HUDEP-2 (cell line): ENCODE results near the gene NKD1.

Experiments
- DNase-seq, 76 experiments: peaks; one replicate each; lab custom pipeline; 2025; ENCODE audit not compliant: unreplicated experiment in 76 of 76; lab: John Stamatoyannopoulos, UW

Gene NKD1

DNA sequence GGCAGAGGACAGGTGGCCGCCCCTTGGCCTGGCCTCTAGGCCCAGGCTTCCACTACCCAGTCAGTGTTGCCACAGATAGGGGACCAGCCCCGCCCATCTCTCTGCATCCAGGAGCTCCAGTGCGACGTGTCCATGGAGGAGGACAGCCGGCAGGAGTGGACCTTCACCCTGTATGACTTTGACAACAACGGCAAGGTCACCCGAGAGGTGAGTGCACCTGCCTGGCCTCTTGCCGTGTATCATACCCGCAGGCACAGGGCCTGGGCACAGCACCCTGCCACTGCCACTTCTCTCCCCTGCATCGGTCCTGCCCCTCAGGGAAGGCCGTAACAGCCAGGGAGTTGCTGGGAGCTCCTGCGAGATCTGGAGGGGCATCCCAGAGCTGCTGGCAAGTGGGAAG is 77.2 kb downstream of the NKD1 start:
- DNase-seq, result no peak

GRCh38 chr16:50626868-50627267 is 78.7 kb downstream of the NKD1 start:
- DNase-seq, result no peak

- no peak for DNase-seq
These were observed 79.2 kb downstream of the NKD1 start for GRCh38 chr16:50627419-50627818.

GRCh38 chr16:50628156-50628802 is 80.1 kb downstream of the NKD1 start:
- DNase-seq, result no peak

DNA sequence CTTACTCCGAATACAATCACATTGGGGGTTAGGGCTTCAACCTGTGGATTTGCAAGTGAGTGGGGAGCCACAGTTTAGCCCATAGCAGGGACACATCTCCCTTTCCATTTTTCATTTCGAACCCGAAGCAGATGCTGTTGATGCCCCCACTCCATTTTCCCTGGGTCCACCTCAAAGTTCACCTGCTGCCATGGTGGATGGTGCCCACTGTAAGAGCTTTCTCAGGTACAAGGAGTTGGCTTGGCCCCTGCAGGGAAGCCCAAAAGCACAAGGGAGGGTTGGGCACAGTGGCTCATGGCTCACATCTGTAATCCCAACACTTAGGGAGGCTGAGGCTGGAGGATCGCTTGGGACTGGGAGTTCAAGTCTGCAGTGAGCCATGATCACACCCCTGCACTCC is 81.1 kb downstream of the NKD1 start:
- no peak for DNase-seq

DNA sequence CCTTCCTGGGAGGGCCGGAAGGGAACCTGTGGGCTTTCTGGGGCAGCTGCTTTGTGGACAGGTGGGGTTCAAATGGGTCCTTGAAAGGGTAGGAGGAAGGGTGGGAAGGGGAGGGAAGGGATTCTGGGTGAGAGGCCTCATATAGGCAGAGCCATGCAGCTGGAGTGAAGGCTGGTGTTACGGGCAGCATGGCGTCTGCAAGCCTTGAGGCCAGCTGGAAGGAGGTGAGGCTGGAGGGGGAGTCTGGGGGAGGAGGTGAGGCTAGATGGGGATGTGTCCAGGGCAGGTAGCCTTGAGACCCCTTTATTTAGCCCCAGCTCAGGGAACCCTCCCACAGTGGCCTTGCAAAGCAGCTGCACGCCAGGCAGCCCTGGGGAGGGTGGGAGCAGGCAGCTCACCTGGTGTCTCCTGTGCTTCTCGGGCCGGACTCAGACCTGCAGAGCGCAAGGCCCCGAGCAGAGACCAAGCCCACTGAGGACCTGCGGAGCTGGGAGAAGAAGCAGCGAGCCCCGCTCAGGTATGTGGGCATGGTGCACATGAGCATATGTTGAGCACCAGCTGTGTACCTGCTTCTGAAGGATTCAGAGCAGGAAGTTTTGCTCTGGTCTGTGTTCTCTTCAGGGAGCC is 82.3 kb downstream of the NKD1 start:
- DNase-seq, result no peak

DNA sequence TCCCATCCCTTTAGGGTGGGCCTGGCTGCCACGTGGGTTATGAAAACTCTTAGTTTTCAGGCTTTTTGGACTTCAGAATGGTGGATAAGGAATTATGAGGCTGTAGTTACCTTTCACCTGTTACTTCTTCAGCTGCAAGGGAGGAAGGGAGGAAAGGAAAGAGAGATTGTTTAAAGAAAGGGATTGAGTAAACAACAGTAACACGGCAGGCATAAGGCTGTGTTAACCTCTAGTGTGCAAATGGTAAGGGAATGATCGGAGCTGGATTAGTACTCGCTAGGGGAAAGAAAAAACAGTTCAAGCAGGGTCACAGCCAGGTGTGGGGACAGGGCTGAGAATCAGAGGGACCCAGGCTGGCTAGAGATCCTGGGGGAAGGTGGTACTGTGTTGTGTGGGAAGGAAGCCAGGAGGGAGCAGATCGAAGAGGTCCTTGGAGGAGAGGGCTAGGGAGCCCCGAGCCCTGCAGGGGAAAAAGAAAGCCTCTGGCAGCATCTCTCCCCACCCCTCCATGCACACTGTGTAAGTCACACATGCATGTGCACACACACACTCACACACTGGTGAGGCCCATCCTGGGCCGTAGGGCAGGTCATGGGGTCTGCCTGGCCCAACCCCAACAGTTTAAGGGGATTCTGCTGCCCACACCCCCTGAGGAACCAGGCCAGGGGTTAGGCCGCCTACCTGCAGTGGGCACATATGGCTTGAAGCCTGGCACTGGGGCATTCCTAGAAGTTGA is 83.2 kb downstream of the NKD1 start:
- DNase-seq, result no peak

DNA sequence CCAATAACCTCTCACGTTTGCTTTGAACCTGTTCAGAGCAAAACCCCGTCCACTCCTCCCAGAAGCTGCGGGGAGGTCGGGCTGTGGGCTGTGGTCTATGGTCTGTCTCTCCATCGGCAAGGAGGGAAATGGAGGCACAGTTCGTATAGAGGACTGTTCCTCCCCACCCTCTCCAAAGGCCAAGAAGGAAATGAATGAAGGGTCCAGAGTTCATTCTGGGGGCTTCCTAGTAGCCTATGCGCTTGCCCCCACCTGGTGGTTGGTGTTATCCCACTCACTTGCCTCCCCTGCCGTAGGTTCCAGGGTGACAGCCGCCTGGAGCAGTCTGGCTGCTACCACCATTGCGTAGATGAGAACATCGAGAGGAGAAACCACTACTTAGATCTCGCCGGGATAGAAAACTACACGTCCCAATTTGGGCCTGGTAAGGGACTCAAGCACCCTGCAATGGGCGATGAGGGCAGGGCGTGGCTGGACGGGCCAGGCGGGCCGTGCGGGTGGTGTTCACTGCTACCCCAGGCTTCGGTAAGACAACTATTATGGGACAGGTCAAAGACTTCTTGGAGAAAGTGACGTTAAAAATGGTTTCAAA is 83.9 kb downstream of the NKD1 start:
- DNase-seq, result no peak

DNA sequence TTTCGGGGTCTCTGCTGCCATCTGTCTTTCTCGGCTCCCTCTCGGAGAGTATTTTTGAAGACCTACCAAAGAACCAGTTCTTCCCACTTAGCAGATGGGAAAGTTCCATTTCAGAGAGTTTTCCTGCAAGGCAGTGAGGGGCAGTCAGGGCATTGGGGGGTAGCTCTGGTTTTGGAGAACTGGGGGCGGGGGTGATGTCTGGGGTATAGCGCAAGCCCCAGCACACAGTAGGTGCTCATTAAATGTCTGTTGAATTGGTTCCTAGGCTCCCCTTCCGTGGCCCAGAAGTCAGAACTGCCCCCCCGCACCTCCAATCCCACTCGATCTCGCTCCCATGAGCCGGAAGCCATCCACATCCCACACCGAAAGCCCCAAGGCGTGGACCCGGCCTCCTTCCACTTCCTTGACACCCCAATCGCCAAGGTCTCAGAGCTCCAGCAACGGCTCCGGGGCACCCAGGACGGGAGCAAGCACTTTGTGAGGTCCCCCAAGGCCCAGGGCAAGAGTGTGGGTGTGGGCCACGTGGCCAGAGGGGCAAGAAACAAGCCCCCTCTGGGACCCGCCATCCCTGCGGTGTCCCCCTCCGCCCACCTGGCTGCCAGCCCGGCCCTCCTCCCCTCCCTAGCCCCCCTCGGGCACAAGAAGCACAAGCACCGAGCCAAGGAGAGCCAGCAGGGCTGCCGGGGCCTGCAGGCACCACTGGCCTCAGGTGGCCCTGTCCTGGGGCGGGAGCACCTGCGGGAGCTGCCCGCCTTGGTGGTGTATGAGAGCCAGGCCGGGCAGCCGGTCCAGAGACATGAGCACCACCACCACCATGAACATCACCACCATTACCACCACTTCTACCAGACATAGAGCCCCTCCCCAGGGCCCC is 85.0 kb downstream of the NKD1 start:
- DNase-seq, result no peak

DNA sequence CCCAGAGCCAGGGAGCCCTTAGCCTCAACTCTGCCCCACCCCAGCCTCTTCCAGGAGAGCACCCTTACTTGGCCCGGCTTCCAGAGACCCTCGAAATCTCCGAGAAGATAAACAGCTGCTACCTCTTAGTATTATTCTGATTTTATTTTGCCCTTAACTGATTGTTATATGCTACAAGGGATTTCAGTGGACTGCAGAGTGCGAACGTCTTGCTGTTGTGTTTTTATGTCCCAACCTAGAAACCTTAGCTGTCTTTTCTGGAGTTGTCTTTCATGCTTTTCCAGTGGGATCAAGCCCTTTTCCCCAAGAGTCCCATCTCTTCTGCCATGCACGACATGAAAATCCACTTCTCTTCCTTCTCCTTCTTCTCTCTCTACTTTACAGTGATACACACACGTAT is 85.9 kb downstream of the NKD1 start:
- no peak for DNase-seq

GRCh38 chr16:50634947-50635346 is 86.8 kb downstream of the NKD1 start:
- DNase-seq, result no peak

GRCh38 chr16:50635505-50636392 is 87.6 kb downstream of the NKD1 start:
- no peak for DNase-seq

GRCh38 chr16:50636753-50637374 is 88.7 kb downstream of the NKD1 start:
- DNase-seq, result no peak

DNA sequence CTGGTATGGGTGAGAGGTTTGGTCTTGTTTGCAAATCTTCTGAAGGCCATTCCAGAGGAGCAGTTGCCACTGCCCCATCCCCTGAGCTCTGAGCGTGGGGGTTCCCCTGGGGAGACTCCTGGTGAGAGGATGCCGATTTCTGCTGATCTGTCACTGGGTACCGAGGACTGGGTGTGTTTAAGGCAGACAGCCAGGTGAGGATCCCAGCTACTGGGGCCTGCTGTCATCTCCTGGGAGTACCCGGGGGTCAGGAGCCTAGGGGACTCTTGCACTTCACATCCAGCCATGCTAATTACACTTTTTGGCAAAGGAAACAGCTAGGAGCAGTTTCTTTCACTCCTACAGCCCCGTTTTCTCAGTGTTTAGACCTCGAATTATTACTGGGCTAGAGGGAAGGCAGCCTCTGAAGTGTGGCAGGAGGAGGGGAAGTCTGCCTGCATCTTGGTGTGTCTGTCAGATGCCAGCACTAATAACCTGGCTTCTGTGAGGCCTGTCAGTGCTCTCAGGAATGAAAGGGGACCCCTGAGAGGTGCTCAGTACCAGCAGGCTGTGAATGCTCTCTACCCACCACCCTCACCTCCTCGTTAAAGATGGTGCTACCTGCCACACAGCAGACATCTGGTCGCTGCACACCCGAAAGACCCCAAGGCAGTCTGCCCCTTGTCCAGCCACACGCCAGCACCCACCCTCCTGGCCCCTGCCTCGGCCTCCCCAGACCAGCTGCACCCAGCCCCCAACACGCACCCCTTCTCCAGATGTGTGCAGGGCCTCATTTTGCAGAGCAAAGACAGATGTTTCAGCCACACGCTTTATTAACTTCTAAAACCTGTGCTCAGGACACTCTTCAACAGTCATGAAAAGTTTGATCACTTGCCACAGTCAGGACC is 89.8 kb downstream of the NKD1 start:
- DNase-seq, result no peak

- no peak for DNase-seq
These were observed 90.8 kb downstream of the NKD1 start for GRCh38 chr16:50638816-50639670.

DNA sequence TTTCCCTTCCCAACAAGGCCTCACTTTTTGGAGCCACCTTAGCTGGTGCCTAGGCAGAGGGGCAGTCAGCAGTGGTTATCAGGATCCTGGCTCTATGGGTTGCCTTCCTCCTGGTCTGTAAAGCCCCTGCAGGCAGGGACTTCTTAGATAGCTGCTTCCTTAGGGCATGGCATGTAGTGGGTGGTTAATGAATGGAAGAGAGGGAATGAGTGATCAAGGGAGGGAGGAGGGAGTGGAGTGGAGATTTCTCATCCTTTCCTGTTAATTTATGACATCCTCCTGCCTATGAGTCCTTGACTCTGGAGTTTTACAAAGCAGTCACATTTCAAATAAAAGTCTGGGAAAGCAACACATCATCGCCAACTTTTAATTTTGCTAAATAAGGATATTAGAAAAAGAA is 92.2 kb downstream of the NKD1 start:
- no peak for DNase-seq
